PC-3 (cell line): ENCODE results near the gene SLC35D3.

Experiments used
- CTCF ChIP-seq: fragments of 300-600 bp; sonication (generic); conservative IDR thresholded peaks from 2 replicates; pipeline ENCODE4 v1.5.1; 2017; ENCODE audit warnings: antibody characterized with exemption, low read depth, mild to moderate bottlenecking, low read length
- EZH2 ChIP-seq: fragments of 300-600 bp; sonication (generic); IDR thresholded peaks from one replicate; pipeline ENCODE4 v1.6.1; 2017; ENCODE audit warnings: antibody characterized with exemption, mild to moderate bottlenecking, low read length; ENCODE audit not compliant: unreplicated experiment
- EZH2phosphoT487 ChIP-seq: fragments of 300-600 bp; sonication (generic); IDR thresholded peaks from 2 replicates; pipeline ENCODE4 v1.6.1; 2018; ENCODE audit warnings: mild to moderate bottlenecking, antibody characterized with exemption, low read length, borderline replicate concordance

- TF ChIP-seq CTCF (no peak), EZH2phosphoT487 (no peak), EZH2 (no peak)
Measured at GRCh38 chr6:136890194-136890839, 31.8 kb upstream of the SLC35D3 start.
